ENCODE results near the gene PAWR.
"Not testable (repeated sequence)": the region's sequence is repeated elsewhere in the genome, so short reads cannot be mapped to it uniquely, and the experiment has no call there.

PAWR gene

GRCh38 chr12:79547044-79547734 is 143.6 kb downstream of the PAWR start:
- no peak for DNase-seq

- DNase-seq, result no peak
These were observed 144.2 kb downstream of the PAWR start for GRCh38 chr12:79546466-79547043.

- DNase-seq, result not testable (repeated sequence)
These were observed 146.3 kb downstream of the PAWR start for GRCh38 chr12:79544439-79544838.

DNA sequence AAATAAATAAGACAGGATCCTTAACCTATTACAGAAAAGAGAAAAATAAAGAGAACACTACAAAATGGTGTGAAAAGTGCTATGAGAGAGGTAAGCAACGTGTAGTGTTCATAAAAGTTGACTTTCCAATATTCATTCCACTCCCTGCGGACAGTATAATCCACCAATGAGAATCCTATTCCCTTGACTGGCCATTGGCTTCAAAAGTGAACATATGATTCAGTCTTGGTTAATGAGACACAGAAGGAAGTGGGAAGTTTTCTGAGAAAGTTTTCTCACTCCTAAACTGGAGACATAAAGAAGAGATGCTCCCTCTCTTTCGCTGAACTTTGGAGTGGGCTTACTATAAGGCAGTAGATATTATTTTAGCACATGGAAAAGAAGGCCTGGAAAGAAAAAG is 153.1 kb downstream of the PAWR start:
- DNase-seq, result no peak

DNA sequence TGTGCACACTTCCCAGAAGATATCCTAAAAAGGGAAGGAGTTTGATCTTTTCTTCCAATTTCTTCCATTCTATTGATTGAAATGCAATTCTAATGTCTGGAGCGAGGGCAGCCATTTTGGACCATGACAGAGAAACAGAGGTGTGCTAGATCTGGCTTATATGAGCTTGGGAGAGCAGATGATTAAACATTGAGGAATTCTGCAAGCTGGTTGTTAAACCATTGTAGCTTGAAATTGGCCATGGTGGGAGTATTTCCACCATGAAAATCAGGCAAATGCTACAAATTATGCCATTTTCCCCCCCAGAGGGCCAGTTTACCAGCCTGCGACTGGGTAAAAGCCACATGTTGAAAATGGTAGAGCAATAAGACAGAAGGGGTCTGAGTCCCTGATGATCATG is 155.0 kb downstream of the PAWR start:
- no peak for DNase-seq

All from NCI-H146 (cell line).